Thymus (tissue), 11 donors: ENCODE results near the gene SORL1. TPM values are rescaled to one million over a fixed set of nuclear protein-coding genes. Genes with fewer than 3 reads are reported as not detected.

Experiments
- DNase-seq, 9 donors: peaks; one replicate each; pipeline ENCODE4 v3.0.0-alpha.2; 2013; ENCODE audit warnings: low spot score in 9 of 9, low read depth in 6 of 9, missing footprints in 1 of 9
- H3K27ac ChIP-seq, 2 donors: one replicate each; pipeline ENCODE4 v1.5.1; 2013; ENCODE audit warnings: control low read depth in 1 of 2, low read depth in 1 of 2, low read length in 1 of 2, mild to moderate bottlenecking in 1 of 2, moderate library complexity in 1 of 2
- H3K27me3 ChIP-seq, 2 donors: one replicate each; pipeline ENCODE4 v1.5.1; 2013; ENCODE audit warnings: low read length in 1 of 2; ENCODE audit not compliant: control insufficient read depth in 2 of 2, insufficient read depth in 1 of 2
- H3K36me3 ChIP-seq, 2 donors: one replicate each; pipeline ENCODE4 v1.5.1; 2013; ENCODE audit warnings: low read length in 1 of 2, mild to moderate bottlenecking in 1 of 2, moderate library complexity in 1 of 2; ENCODE audit not compliant: control insufficient read depth in 2 of 2, insufficient read depth in 2 of 2
- H3K4me1 ChIP-seq, 2 donors: one replicate each; pipeline ENCODE4 v1.5.1; 2013; ENCODE audit warnings: low read length in 2 of 2; ENCODE audit not compliant: control insufficient read depth in 2 of 2, insufficient read depth in 2 of 2
- H3K4me3 ChIP-seq, 2 donors: one replicate each; pipeline ENCODE4 v1.5.1; 2013; ENCODE audit warnings: low read length in 2 of 2, control low read depth in 1 of 2, mild to moderate bottlenecking in 1 of 2
- H3K9me3 ChIP-seq, 2 donors: one replicate each; pipeline ENCODE4 v1.5.1; 2013; ENCODE audit warnings: low read length in 1 of 2, mild to moderate bottlenecking in 1 of 2; ENCODE audit not compliant: control insufficient read depth in 2 of 2, insufficient read depth in 1 of 2
- WGBS: extraction: QIAGEN DNeasy Blood & Tissue Kit; methylation state at CpG from one replicate; pipeline ENCODE4 v1.1.7; 2013; 5-methylcytosine and 5-hydroxymethylcytosine counted together
- polyA plus RNA-seq: library from polyadenylated mRNA; stranded (reverse); fragments of 200-250 nt; gene quantifications from one replicate; pipeline ENCODE4 v1.2.3, GENCODE V29; 2013
- total RNA-seq: library from RNA; stranded (reverse); fragments of 120-200 nt; gene quantifications from one replicate; pipeline ENCODE4 v1.2.4, GENCODE V29; 2013
- donor health status: healthy.

SORL1 gene
- total and polyA plus RNA-seq, 2 donors, result 7.4 to 23.8 TPM

DNA sequence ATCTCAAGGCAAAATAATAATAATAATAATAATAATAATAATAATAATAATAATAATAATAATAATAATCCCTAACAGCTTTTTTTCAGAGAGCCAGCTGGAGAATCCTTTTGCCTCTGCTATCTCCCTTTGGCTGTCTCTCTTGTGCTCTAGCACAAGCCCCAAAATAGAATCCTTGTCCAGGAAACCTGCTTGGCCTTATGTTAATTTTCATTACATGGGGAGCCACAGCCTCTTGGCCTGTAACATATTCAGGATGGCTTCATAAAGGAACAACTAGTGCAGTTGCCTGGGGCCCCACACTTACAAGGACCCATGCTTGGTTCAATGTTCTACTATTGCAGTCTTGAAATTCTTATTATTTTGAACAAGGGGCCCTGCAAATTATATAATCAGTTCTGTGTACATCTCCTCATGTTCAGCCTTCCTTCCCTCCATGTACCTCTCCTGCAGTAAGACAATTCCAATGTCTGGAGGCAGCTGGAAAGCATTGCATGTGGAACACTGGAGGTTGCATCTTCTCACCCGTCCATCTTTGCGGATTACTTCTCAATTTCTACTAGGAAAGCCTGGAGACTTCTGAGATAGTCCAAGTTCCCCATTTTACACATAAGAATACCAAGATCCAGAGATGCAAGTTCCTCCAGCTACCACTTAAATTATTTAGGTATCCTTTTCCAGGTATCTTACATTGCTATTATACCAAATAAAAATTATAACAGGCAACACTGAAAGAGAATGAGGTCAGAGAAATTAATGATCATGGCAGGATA, 37.8 kb upstream of the SORL1 start:
- WGBS, result 97% methylated on average over 2 of the region's 2 CpGs
- Histone ChIP-seq H3K27ac (no peak overlapping the region), H3K36me3 (no peaks in the 10 kb centered on the region), H3K4me3 (no peak overlapping the region), H3K4me1 (peaks cover 4 to 7% of the 10 kb centered on the region in 2 donors), H3K27me3 (no peaks in the 10 kb centered on the region), H3K9me3 (no peaks in the 10 kb centered on the region)
- no peak for DNase-seq

DNA sequence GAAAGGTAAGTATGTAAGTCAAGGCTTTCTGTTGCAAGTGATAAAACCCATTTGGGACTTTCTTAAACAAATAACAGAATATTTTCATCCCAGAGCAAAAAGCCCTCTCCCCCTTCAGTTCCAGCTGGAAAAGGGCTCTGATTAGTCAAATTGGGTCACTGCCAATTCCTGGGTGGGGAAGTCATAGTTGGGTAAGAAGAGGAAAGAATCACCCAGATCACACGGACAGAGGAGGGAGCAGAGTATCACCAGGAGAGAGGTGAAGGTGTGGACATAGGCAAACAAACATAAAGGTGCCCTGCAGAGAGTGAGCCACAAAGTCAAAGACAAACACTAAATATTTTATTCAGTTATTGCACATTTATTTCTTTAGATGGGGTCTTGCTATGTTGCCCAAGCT, 36.3 kb upstream of the SORL1 start:
- no peak overlapping the region for H3K27ac ChIP-seq
- H3K27me3 ChIP-seq, result no peaks in the 10 kb centered on the region

DNA sequence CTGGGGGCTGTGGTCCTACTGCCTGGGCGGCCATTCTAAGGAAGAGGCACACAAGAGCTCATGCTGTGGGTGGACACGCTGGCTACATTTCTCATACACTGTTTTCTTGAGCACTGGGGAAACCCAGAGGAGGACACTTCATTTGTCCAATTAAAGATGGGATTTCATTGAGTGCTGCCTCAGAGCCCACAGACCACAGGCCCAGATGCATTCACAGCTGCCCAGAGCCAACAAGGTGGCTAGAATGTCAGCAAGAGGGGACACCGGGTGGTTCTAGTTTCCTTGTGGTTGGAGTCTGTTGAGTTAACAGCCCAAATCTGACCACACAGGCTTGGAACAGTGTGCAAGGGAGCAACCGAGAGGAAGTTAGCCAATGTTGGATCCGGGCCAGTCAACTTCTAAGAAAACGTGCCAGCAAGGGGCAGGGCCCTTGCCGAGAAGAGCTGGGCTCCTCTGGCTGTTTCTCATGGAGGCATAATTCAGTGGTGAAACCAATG, 35.0 kb upstream of the SORL1 start:
- whole genome bisulfite sequencing, result 12% methylated on average over 7 of the region's 7 CpGs
- no peak overlapping the region for H3K4me3 ChIP-seq
- peaks cover 4 to 7% of the 10 kb centered on the region in 2 donors for H3K4me1 ChIP-seq

More for the DNA sequence above, 36.3 kb upstream of the SORL1 start:
- DNase-seq, result no peak
- Histone ChIP-seq H3K36me3 (no peaks in the 10 kb centered on the region), H3K4me3 (no peak overlapping the region), H3K4me1 (peaks cover 4 to 7% of the 10 kb centered on the region in 2 donors), H3K9me3 (no peaks in the 10 kb centered on the region)
- WGBS, result 58% methylated on average over 1 of the region's 1 CpG

GRCh38 chr11:121417607-121418006, 34.5 kb upstream of the SORL1 start:
- H3K9me3 ChIP-seq, result no peaks in the 10 kb centered on the region
- H3K4me3 ChIP-seq, result no peak overlapping the region
- peak overlapping the region in 1 of 2 donors; percentile 62 for H3K27ac ChIP-seq
- 40% methylated on average over 2 of the region's 2 CpGs for WGBS
- H3K4me1 ChIP-seq, result peaks cover 4 to 7% of the 10 kb centered on the region in 2 donors
- no peak for DNase-seq
- no peaks in the 10 kb centered on the region for H3K27me3 ChIP-seq
- H3K36me3 ChIP-seq, result no peaks in the 10 kb centered on the region

More for the DNA sequence above, 35.0 kb upstream of the SORL1 start:
- peak in 2 of 9 donors; percentile 11 to 50 for DNase-seq
- H3K27me3 ChIP-seq, result no peaks in the 10 kb centered on the region
- H3K27ac ChIP-seq, result peak overlapping the region in 1 of 2 donors; percentile 62
- no peaks in the 10 kb centered on the region for H3K9me3 ChIP-seq
- no peaks in the 10 kb centered on the region for H3K36me3 ChIP-seq

DNA sequence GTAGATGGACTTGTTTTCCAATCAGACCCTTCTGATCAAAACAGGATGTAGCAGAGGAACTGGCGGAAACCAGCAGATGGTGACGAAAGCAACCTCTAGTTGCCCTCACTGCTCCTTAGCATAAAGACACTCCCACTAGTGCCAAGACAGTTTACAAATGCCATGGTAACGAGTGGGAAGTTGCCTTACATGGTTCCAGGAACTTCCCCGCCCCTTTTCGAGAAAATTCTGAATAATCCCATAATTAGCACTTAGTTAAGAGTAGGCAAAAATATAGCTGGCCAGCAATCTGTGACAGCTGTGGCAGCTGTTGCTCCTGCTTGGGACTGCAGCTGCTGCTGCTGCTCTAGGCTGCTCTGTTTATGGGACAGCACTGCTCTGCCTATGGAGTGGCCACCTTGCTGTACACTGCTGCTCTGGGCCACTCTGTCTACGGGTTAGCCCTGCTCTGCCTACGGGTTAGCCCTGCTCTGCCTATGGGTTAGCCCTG, 33.4 kb upstream of the SORL1 start:
- no peaks in the 10 kb centered on the region for H3K27me3 ChIP-seq
- H3K27ac ChIP-seq, result no peak overlapping the region
- peaks cover 4 to 7% of the 10 kb centered on the region in 2 donors for H3K4me1 ChIP-seq
- no peaks in the 10 kb centered on the region for H3K9me3 ChIP-seq
- WGBS, result 81% methylated on average over 7 of the region's 7 CpGs
- no peak overlapping the region for H3K4me3 ChIP-seq
- no peaks in the 10 kb centered on the region for H3K36me3 ChIP-seq
- DNase-seq, result peak in 3 of 9 donors; percentile 4 to 48 (median 23)

- no peak for DNase-seq
- Histone ChIP-seq H3K27me3 (no peaks in the 10 kb centered on the region), H3K27ac (no peak overlapping the region), H3K9me3 (no peaks in the 10 kb centered on the region), H3K4me3 (no peak overlapping the region), H3K36me3 (no peaks in the 10 kb centered on the region), H3K4me1 (peaks cover 4 to 7% of the 10 kb centered on the region in 2 donors)
- WGBS, result 94% methylated on average over 4 of the region's 4 CpGs
Observed at GRCh38 chr11:121419836-121420235, 32.3 kb upstream of the SORL1 start.

DNA sequence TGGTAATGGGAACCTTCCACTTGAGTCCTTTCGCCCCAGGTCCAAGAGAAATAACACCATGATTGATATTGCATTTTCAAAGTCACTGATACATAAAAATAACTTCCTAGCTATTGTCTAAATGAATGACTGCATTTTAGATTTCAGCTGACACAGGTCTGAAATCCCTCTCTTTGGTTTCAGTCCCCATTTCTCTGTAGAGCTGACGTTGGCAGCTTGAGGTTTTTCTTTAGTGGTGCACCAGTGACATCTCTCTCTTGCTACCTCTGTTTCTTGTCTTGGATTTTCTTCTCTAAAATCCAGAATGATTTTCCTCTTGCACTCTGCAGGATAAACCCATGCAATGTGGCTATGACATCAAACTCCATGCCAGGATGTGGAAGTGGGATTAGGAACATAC, 31.7 kb upstream of the SORL1 start:
- DNase-seq, result no peak

GRCh38 chr11:121421149-121421901, 30.8 kb upstream of the SORL1 start:
- Histone ChIP-seq H3K4me3 (no peak overlapping the region), H3K36me3 (no peaks in the 10 kb centered on the region), H3K4me1 (peaks cover 4 to 7% of the 10 kb centered on the region in 2 donors), H3K9me3 (no peaks in the 10 kb centered on the region), H3K27me3 (peaks cover 0 to under 1% of the 10 kb centered on the region in 2 donors), H3K27ac (no peak overlapping the region)
- DNase-seq, result no peak
- 95% methylated on average over 4 of the region's 4 CpGs for WGBS

More for the DNA sequence above, 31.7 kb upstream of the SORL1 start:
- H3K27ac ChIP-seq, result no peak overlapping the region
- H3K9me3 ChIP-seq, result no peaks in the 10 kb centered on the region
- no peaks in the 10 kb centered on the region for H3K36me3 ChIP-seq
- 71% methylated on average over 2 of the region's 2 CpGs for WGBS
- H3K4me1 ChIP-seq, result peaks cover 4 to 7% of the 10 kb centered on the region in 2 donors
- no peak overlapping the region for H3K4me3 ChIP-seq
- H3K27me3 ChIP-seq, result no peaks in the 10 kb centered on the region

- Histone ChIP-seq H3K27me3 (peaks cover 0 to 11% of the 10 kb centered on the region in 2 donors), H3K36me3 (no peaks in the 10 kb centered on the region), H3K4me1 (peaks cover 4 to 5% of the 10 kb centered on the region in 2 donors), H3K27ac (no peak overlapping the region), H3K9me3 (no peaks in the 10 kb centered on the region), H3K4me3 (no peak overlapping the region)
- WGBS, result 41% methylated on average over 4 of the region's 4 CpGs
- peak in 1 of 9 donors; percentile 41 for DNase-seq
Observed at GRCh38 chr11:121422675-121423074, 29.4 kb upstream of the SORL1 start.
